Muscle of back (tissue), 11 donors: ENCODE data around the gene MICAL2. TPM values are rescaled to one million over a fixed set of nuclear protein-coding genes. Genes with fewer than 3 reads are reported as not detected.

Experiments
- DNase-seq, 3 donors: peaks; one replicate each; pipeline versions ENCODE4 v3.0.0 to v3.0.0-alpha.2; 2013
- polyA plus RNA-seq, 10 donors: library from polyadenylated mRNA; unstranded; fragments of 120-200 nt; gene quantifications; one replicate each; pipeline ENCODE4 v1.2.1, GENCODE V29; 2013; ENCODE audit not compliant: insufficient read length in 10 of 10

MICAL2 gene
- polyA plus RNA-seq, 10 donors = 14.6 to 25.0 (median 22.0) TPM

GRCh38 chr11:12150831-12151382 is 40.5 kb downstream of the MICAL2 start:
- DNase-seq = no peak

GRCh38 chr11:12152321-12152720 is 41.9 kb downstream of the MICAL2 start:
- DNase-seq = no peak

- DNase-seq = no peak
These were observed 44.7 kb downstream of the MICAL2 start for GRCh38 chr11:12154871-12155668.

GRCh38 chr11:12155696-12156095 is 45.3 kb downstream of the MICAL2 start:
- DNase-seq = no peak

- DNase-seq = no peak
These were observed 46.1 kb downstream of the MICAL2 start for GRCh38 chr11:12156301-12157140.

GRCh38 chr11:12157241-12157661 is 46.9 kb downstream of the MICAL2 start:
- DNase-seq = peak in 1 of 3 donors; percentile 51

GRCh38 chr11:12158909-12159308 is 48.5 kb downstream of the MICAL2 start:
- no peak for DNase-seq

- DNase-seq = peak in 1 of 3 donors; percentile 73
These were observed 49.1 kb downstream of the MICAL2 start for GRCh38 chr11:12159351-12160099.

- no peak for DNase-seq
These were observed 49.8 kb downstream of the MICAL2 start for GRCh38 chr11:12160231-12160630.

- no peak for DNase-seq
These were observed 50.3 kb downstream of the MICAL2 start for GRCh38 chr11:12160680-12161079.

GRCh38 chr11:12161137-12161536 is 50.7 kb downstream of the MICAL2 start:
- DNase-seq = no peak

GRCh38 chr11:12161603-12162350 is 51.4 kb downstream of the MICAL2 start:
- no peak for DNase-seq

- no peak for DNase-seq
These were observed 52.3 kb downstream of the MICAL2 start for GRCh38 chr11:12162652-12163051.

GRCh38 chr11:12163181-12163941 is 53.0 kb downstream of the MICAL2 start:
- no peak for DNase-seq

- DNase-seq = no peak
These were observed 53.9 kb downstream of the MICAL2 start for GRCh38 chr11:12164061-12165014.

GRCh38 chr11:12165237-12165875 is 55.0 kb downstream of the MICAL2 start:
- no peak for DNase-seq

GRCh38 chr11:12166299-12167060 is 56.1 kb downstream of the MICAL2 start:
- no peak for DNase-seq
